DND-41 (cell line): ENCODE results near the gene CDKN1B.

ENCODE experiments used
- CTCF ChIP-seq: IDR thresholded peaks from 2 replicates; pipeline ENCODE4 v1.5.1; 2012; ENCODE audit warnings: borderline replicate concordance, low read length, moderate library complexity, mild to moderate bottlenecking; ENCODE audit not compliant: poor library complexity, severe bottlenecking; ENCODE audit errors: extremely low read depth
- EZH2 ChIP-seq: IDR thresholded peaks from 3 replicates; pipeline ENCODE4 v1.6.1; 2012; ENCODE audit warnings: borderline replicate concordance, low read depth, mild to moderate bottlenecking, moderate library complexity, low read length, inconsistent platforms; ENCODE audit not compliant: severe bottlenecking

GRCh38 chr12:12715459-12716150, 1.6 kb upstream of the CDKN1B start:
- TF ChIP-seq EZH2 = no peak
- no peak for TF ChIP-seq CTCF
